Hematopoietic multipotent progenitor cell treated with erythropoietin and hydrocortisone succinate and interleukin-3 and kit ligand, for 15 days (in vitro differentiated cells): ENCODE results near the gene NYAP2.

Source experiments
- DNase-seq: peaks from one replicate; pipeline ENCODE4 v3.0.0-alpha.2; 2015; ENCODE audit warnings: low spot score

The NYAP2 gene

GRCh38 chr2:225559072-225559415 lies 159.5 kb downstream of the NYAP2 start:
- no peak for DNase-seq

DNA sequence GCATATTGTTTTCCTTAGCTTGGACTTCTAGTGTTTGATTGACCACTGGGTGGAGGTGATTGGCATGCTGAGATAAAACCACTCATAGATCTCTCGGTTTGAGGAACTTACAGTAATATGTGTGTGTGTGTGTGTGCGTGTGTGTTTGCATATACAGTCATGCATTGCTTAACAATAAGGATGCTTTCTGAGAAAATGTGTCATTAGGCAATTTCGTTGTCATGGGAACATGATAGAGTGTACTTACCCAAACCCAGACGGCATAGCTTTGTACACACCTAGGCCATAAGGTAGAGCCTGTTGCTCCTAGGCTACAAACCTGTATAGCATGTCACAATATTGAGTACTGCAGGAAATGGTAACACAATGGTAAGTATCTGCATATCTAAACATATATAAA lies 167.3 kb downstream of the NYAP2 start:
- DNase-seq, result no peak

DNA sequence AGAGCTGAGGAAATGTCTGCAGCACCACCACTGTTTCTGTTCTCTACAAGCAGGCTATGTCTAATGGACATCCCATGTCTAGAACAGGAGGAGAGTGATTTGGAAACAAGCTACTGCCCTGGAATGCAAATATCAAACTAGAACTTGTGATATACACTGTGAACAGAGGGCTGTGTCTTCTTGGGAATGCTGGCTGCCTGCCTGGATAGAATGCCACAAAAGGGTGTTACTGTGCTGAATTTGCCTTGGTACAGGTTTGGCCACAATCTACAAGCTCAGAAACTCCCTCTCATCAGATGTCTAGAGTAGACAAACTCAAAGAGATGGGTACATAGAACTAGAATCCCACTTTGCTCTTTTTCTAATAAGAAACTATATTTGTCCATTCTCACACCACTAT lies 170.5 kb downstream of the NYAP2 start:
- DNase-seq, result no peak

GRCh38 chr2:225573603-225574002 lies 174.1 kb downstream of the NYAP2 start:
- DNase-seq, result no peak

GRCh38 chr2:225574582-225575138 lies 175.2 kb downstream of the NYAP2 start:
- DNase-seq, result no peak

DNA sequence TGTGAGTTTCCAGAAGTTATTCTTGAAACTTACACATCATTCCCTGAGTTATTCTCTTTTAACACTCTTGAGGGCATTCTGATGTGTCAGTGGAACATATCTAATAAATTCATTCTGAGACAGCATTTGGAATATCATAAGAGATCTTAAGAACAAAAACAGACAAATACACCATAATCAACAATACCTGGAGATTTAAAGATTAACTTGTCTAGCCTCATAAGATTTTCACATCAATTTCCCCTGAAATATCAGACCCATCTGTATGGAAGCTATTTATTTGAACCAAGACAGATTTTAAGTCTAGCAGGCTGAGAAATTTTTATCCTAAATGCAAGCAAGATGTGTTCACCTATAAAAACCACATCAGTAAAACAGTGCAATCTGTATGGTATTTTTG lies 181.6 kb downstream of the NYAP2 start:
- no peak for DNase-seq

- DNase-seq, result no peak
Measured at GRCh38 chr2:225581906-225582305, 182.4 kb downstream of the NYAP2 start.

DNA sequence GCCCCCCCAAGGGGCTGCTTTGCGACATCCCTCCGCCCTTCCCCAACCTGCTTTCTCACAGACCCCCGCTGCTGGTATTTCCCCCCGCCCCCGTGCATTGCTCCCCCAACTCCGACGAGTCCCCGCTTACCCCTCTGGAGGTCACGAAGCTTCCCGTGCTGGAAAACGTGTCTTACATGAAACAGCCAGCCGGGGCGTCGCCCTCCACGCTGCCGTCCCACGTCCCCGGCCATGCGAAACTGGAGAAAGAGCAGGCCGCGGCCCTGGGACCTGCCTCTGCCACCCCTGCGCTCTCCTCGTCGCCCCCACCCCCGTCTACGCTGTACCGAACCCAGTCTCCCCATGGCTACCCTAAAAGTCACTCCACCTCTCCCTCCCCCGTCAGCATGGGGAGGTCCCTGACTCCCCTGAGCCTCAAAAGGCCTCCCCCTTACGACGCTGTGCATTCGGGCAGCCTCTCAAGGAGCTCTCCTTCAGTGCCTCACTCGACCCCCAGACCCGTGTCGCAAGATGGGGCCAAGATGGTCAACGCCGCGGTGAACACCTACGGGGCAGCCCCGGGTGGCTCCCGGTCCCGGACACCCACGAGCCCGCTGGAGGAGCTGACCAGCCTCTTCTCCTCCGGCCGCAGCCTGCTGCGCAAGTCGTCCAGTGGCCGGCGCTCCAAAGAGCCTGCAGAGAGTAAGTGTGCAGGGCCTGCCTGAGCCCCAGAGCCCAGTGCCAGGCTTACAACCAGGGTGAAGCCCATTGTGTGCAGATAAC lies 183.0 kb downstream of the NYAP2 start:
- no peak for DNase-seq

DNA sequence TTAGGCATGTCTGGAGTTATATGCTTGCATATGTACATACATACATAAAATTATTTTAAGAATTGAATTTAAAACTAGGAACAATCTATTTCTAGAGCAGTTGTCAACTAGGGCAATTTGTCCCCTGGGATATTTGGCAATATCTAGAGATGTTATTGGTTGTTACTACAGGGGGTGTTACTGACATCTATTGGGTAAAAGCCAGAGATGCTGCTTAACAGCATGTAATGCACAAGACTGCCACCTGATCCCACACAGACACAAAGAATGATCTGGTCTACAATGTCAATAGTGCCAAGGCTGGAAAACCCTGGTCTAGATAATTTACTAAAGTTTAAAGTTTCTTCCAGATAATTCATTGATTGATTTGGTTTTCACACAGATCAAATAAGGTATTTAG lies 185.3 kb downstream of the NYAP2 start:
- no peak for DNase-seq

- no peak for DNase-seq
Measured at GRCh38 chr2:225590932-225591331, 191.4 kb downstream of the NYAP2 start.

GRCh38 chr2:225597911-225598310 lies 198.4 kb downstream of the NYAP2 start:
- no peak for DNase-seq

GRCh38 chr2:225598426-225598825 lies 198.9 kb downstream of the NYAP2 start:
- no peak for DNase-seq

DNA sequence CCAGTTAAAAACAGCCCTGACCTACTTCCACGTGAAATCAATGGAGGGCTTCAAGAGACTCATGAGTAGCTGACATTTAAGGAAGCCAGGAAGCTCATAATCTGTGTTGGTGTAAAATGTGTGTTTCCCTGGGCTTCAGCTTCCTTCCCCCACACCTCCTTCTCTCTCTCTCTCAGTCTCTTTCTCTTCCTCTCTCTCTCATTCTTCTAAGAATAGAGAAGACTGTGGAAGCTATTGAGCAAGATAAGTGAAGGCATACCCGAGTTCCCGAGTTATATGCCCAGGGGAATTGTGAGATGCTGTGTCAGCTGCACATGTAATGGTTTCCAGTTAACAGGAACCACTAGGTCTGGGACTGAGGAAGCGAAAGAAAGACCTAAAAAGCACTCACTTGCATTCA lies 199.4 kb downstream of the NYAP2 start:
- DNase-seq, result no peak

DNA sequence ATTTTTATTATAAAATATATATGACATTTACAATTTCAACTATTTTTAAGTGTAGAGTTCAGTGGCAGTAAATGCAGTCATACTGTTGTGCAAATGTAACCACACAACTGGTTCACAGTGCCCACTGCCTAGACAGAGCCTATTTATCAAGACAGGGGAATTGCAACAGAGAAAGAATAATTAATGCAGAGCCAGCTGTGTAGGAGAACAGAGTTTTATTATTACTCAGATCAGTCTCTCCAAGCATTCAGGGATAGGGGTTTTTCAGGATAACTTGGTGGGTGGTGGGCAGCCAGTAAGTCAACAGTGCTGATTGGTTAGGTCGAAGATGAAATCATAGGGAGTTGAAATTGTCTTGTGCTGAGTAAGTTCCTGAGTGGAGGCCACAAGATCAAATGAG lies 200.3 kb downstream of the NYAP2 start:
- no peak for DNase-seq

DNA sequence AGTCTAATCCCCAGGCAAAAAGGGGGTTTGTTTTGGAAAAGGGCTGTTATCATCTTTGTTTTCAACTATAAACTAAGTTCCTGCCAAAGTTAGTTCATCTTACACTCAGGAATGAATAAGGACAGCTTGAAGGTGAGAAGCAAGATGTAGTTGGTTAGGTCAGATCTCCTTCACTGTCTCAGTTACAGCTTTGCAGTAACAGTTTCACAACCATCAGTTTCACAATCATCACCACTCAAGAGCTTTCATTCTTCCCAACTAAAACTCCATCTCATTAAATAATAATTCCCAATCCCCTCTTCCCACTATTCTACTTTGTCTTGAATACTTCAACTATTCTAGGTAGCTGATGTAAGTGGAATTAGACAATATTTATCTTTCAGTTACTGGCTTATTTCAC lies 200.9 kb downstream of the NYAP2 start:
- no peak for DNase-seq

DNA sequence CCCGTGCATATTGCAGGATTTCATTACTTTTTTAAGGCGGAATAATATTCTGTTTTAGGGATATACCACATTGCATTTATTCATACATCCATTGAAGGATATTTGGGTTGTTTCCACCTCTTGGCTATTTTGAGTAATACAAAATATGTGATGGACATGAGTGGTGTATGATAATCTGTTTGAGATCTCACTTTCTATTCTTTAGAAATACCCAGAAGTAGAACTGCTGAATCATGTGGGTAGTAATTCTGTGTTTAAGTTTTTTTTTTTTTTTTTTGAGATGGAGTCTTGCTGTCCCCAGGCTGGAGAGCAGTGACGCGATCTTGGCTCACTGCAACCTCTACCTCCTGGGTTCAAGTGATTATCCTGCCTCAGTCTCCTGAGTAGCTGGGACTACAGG lies 201.4 kb downstream of the NYAP2 start:
- DNase-seq, result no peak

DNA sequence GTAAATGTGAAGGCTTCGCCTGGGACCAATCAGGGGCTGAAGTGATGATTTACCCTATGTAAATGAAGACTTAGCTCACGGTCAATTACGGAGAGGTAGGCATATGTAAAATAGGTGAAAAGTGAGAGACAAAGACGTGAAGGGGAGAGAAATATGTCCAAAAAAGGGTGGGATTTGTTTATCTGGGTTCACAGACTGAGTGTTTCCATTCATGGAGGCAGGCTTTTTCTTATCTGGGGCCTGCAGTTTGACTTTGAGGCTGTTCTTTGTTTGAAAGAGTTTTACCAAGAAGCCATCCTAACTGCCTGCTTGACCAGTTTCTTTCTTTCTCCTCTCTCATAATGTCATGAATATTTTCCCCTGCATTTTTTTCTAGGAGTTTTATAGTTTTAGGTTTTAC lies 202.7 kb downstream of the NYAP2 start:
- no peak for DNase-seq

DNA sequence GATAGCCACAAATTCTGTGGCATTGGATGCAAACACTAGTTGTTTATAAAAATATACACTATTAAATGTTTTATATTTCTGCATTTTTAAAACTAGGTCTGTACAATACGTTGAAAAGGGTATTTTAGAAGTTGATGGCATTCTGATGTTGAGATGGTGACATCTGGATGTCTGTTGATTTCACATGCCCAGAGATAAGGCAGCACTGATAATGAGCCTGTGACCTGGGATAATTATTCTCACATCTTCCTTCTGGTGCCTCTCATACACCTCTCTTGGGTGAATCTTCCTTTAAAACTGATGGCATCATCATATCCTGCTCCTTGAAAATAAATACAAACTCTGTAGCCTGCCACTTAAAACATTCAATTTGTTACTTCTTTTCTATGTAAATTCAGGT lies 208.6 kb downstream of the NYAP2 start:
- DNase-seq, result no peak

GRCh38 chr2:225612636-225613035 lies 213.1 kb downstream of the NYAP2 start:
- no peak for DNase-seq

- no peak for DNase-seq
Measured at GRCh38 chr2:225614915-225615314, 215.4 kb downstream of the NYAP2 start.

GRCh38 chr2:225615514-225615913 lies 216.0 kb downstream of the NYAP2 start:
- no peak for DNase-seq

- DNase-seq, result no peak
Measured at GRCh38 chr2:225616372-225616771, 216.9 kb downstream of the NYAP2 start.

GRCh38 chr2:225616848-225617247 lies 217.3 kb downstream of the NYAP2 start:
- no peak for DNase-seq

DNA sequence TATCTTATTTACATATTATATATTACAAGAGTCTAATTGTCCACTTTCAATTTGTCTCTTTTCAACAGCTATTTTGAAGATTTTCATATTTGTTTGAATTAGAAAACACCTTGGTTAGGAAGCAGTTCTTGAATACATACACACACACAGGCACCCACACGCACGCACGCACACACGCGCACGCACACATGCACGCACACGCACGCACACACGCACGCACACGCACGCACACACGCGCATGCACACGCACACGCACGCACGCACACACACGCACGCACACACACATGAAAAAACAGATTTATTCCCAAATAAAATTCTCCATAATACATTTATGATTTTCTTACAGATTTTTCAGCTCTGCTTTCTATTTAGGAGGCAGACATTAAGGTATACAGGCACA lies 220.7 kb downstream of the NYAP2 start:
- no peak for DNase-seq
